HepG2 (cell line): ENCODE results near the gene ANP32A. TPM values are rescaled to one million over a fixed set of nuclear protein-coding genes. Genes with fewer than 3 reads are reported as not detected.

Experiments used
- ATAC-seq: fragments of 200-7000 bp; cut with Tn5 transposase; 3 replicates; pipeline ENCODE4 v1.9.1; 2020; ENCODE audit warnings: mild to moderate bottlenecking, moderate library complexity
- BruUV-seq: library from RNA; stranded (reverse); fragments of 400-500 nt; replicated peaks from 2 replicates; lab custom pipeline; 2021; lab: Mats Ljungman, UMichigan
- CTCF ChIA-PET: fragments of 300-600 bp; formaldehyde crosslinking; extraction: SDS; loops from one replicate; lab custom pipeline; 2021; ENCODE audit warnings: low total read pairs, inconsistent platforms, low intra/inter-chr PET ratio; lab: Yijun Ruan, JAX
- POLR2A ChIA-PET: fragments of 350-600 bp; sonication (Branson Sonifier 250); formaldehyde crosslinking; loops from one replicate; lab custom pipeline; 2020; ENCODE audit warnings: antibody characterized with exemption, inconsistent platforms; lab: Yijun Ruan, JAX
- DNase-seq: peaks from one replicate; pipeline ENCODE4 v3.0.0-alpha.2; 2015; ENCODE audit warnings: low spot score
- FAIRE-seq: peaks from 3 replicates; lab custom pipeline; 2011; peaks lifted over from hg19 to GRCh38; lab: Jason Lieb, UNC
- H2AFZ ChIP-seq: one replicate; pipeline ENCODE4 v1.6.1; 2011; ENCODE audit warnings: low read length, inconsistent platforms
- H3K27ac ChIP-seq: fragments of 300-600 bp; 3 replicates; pipeline ENCODE4 v1.8.0; 2011; ENCODE audit warnings: mixed run types, mild to moderate bottlenecking, mixed read lengths, low read length, inconsistent platforms; ENCODE audit not compliant: insufficient read depth; ENCODE audit errors: extremely low read length
- H3K27me3 ChIP-seq, 2 experiments: fragments of 200-600 bp in 1 of 2; 2 replicates in 1 of 2; 3 replicates in 1 of 2; pipeline versions ENCODE4 v1.6.0 to v1.8.0; 2011; ENCODE audit warnings: low read length in 2 of 2, mild to moderate bottlenecking in 2 of 2, moderate library complexity in 2 of 2, inconsistent platforms in 1 of 2; ENCODE audit not compliant: insufficient read depth in 2 of 2, control insufficient read depth in 1 of 2
- H3K36me3 ChIP-seq, 2 experiments: fragments of 200-600 bp in 1 of 2; replicated peaks in 1 of 2; 2 replicates in 1 of 2; 3 replicates in 1 of 2; pipeline versions ENCODE4 v1.5.1 to v1.8.0; 2011; ENCODE audit warnings: low read length in 2 of 2, inconsistent platforms in 1 of 2; ENCODE audit not compliant: insufficient read depth in 2 of 2, control insufficient read depth in 1 of 2
- H3K4me1 ChIP-seq: 2 replicates; pipeline ENCODE4 v1.5.1; 2012; ENCODE audit warnings: low read length, inconsistent platforms; ENCODE audit not compliant: insufficient read depth
- H3K4me2 ChIP-seq: 2 replicates; pipeline ENCODE4 v1.6.0; 2011; ENCODE audit warnings: low read depth, low read length, inconsistent platforms
- H3K4me3 ChIP-seq, 3 experiments: fragments of 200-600 bp in 1 of 3; sonication (generic), shearing (Covaris generic) in 1 of 3; replicated peaks in 1 of 3; 2 replicates each; pipeline ENCODE4 v1.5.1; 2011 to 2016; ENCODE audit warnings: low read length in 3 of 3, inconsistent platforms in 2 of 3, low read depth in 2 of 3, mild to moderate bottlenecking in 2 of 3, control low read depth in 1 of 3, mixed read lengths in 1 of 3; ENCODE audit not compliant: insufficient read depth in 1 of 3
- H3K79me2 ChIP-seq: one replicate; pipeline ENCODE4 v1.6.1; 2011; ENCODE audit warnings: low read length, inconsistent platforms; ENCODE audit not compliant: insufficient read depth
- H3K9ac ChIP-seq: 2 replicates; pipeline ENCODE4 v1.6.0; 2011; ENCODE audit warnings: mild to moderate bottlenecking, low read depth, low read length, inconsistent platforms; ENCODE audit not compliant: insufficient read depth
- H3K9me3 ChIP-seq: 2 replicates; pipeline ENCODE4 v1.5.1; 2012; ENCODE audit warnings: mild to moderate bottlenecking, low read length
- H4K20me1 ChIP-seq: 2 replicates; pipeline ENCODE4 v1.6.0; 2011; ENCODE audit warnings: inconsistent platforms, mild to moderate bottlenecking, low read length, moderate library complexity; ENCODE audit not compliant: insufficient read depth
- ATF5 ChIP-seq: sonication (generic); formaldehyde crosslinking; IDR thresholded peaks from 2 replicates; pipeline ENCODE4 v1.4.0; 2020; ENCODE audit warnings: mild to moderate bottlenecking, low read depth, missing genetic modification reagents
- DR1 ChIP-seq: sonication (generic); formaldehyde crosslinking; IDR thresholded peaks from 2 replicates; pipeline ENCODE4 v1.8.0; 2021; ENCODE audit warnings: mild to moderate bottlenecking, missing genetic modification reagents, inconsistent platforms
- HOXA3 ChIP-seq: sonication (generic); formaldehyde crosslinking; IDR thresholded peaks from 2 replicates; pipeline ENCODE4 v1.5.0; 2020; ENCODE audit warnings: missing genetic modification reagents
- JUND ChIP-seq: sonication (generic); formaldehyde crosslinking; IDR thresholded peaks from 2 replicates; pipeline ENCODE4 v1.8.0; 2022; ENCODE audit warnings: mild to moderate bottlenecking, missing genetic modification reagents
- KMT2A ChIP-seq: sonication (generic); formaldehyde crosslinking; IDR thresholded peaks from 2 replicates; pipeline ENCODE4 v1.4.0; 2020; ENCODE audit warnings: missing genetic modification reagents
- NFKB2 ChIP-seq: sonication (generic); formaldehyde crosslinking; IDR thresholded peaks from 2 replicates; pipeline ENCODE4 v1.4.0; 2020; ENCODE audit warnings: missing genetic modification reagents, borderline replicate concordance
- PITX1 ChIP-seq: sonication (generic); formaldehyde crosslinking; IDR thresholded peaks from 2 replicates; pipeline ENCODE4 v1.5.1; 2020; ENCODE audit warnings: mild to moderate bottlenecking, missing genetic modification reagents
- SP140L ChIP-seq: sonication (generic); formaldehyde crosslinking; IDR thresholded peaks from 2 replicates; pipeline ENCODE4 v1.4.0; 2020; ENCODE audit warnings: missing genetic modification reagents, borderline replicate concordance
- THAP7 ChIP-seq: sonication (generic); formaldehyde crosslinking; IDR thresholded peaks from 2 replicates; pipeline ENCODE4 v1.8.1; 2023; ENCODE audit warnings: mild to moderate bottlenecking, missing genetic modification reagents
- ZBTB3 ChIP-seq: sonication (generic); formaldehyde crosslinking; IDR thresholded peaks from 2 replicates; pipeline ENCODE4 v1.4.0; 2020; ENCODE audit warnings: low read depth, mild to moderate bottlenecking, moderate library complexity, missing genetic modification reagents, borderline replicate concordance
- ZBTB43 ChIP-seq: sonication (generic); formaldehyde crosslinking; conservative IDR thresholded peaks from 2 replicates; pipeline ENCODE4 v1.4.0; 2020; ENCODE audit warnings: missing genetic modification reagents
- ZKSCAN8 ChIP-seq: IDR thresholded peaks from 2 replicates; pipeline ENCODE4 v1.6.1; 2016; ENCODE audit warnings: borderline replicate concordance, missing genetic modification reagents, missing compliant biosample characterization
- ZNF230 ChIP-seq: sonication (generic); formaldehyde crosslinking; IDR thresholded peaks from 2 replicates; pipeline ENCODE4 v1.4.0; 2020; ENCODE audit warnings: mild to moderate bottlenecking, missing genetic modification reagents
- ZNF780A ChIP-seq: sonication (generic); formaldehyde crosslinking; IDR thresholded peaks from 2 replicates; pipeline ENCODE4 v1.8.0; 2022; ENCODE audit warnings: mild to moderate bottlenecking, missing genetic modification reagents, moderate library complexity
- ZNF891 ChIP-seq: sonication (generic); formaldehyde crosslinking; IDR thresholded peaks from 2 replicates; pipeline ENCODE4 v1.5.0; 2020; ENCODE audit warnings: mild to moderate bottlenecking, missing genetic modification reagents
- WGBS: methylation state at CpG from one replicate; pipeline ENCODE4 v1.1.6; 2017; ENCODE audit warnings: low lambda C conversion rate; 5-methylcytosine and 5-hydroxymethylcytosine counted together
- in situ Hi-C: cut with HindIII; loops from 2 replicates; pipeline ENCODE4 v1.10.0; 2017; ENCODE audit warnings: low pct_unique_long_range_greater_than_20kb; ENCODE audit not compliant: extremely low pct_ligation_motif_present
- intact Hi-C: fragments of 100-400 bp; cut with micrococcal nuclease; formaldehyde crosslinking; loops from one replicate; pipeline ENCODE4 v1.10.0; 2022; ENCODE audit not compliant: unreplicated experiment
- polyA plus RNA-seq, 8 experiments: library from polyadenylated mRNA; depleted of rRNA in 3 of 8; stranded (reverse) in 7 of 8; unstranded in 1 of 8; fragments of >200 nt; fragmentation: Illumina TruSeq in 4 of 8; extraction: Trizol in 4 of 8; gene quantifications; 2 replicates each; pipeline versions ENCODE4 v1.2.1 to v1.2.3, GENCODE V29; 2011 to 2016; ENCODE audit warnings: low read depth in 4 of 8, missing spikeins in 1 of 8, mixed read lengths in 1 of 8; ENCODE audit not compliant: insufficient read depth in 1 of 8
- total RNA-seq, 5 experiments: library from RNA; depleted of rRNA; stranded (reverse); fragments of >200 nt; fragmentation: Illumina TruSeq; extraction: Trizol; gene quantifications; 2 replicates each; pipeline ENCODE4 v1.2.3, GENCODE V29; 2016; ENCODE audit warnings: low read depth in 1 of 5
- TF ChIP-seq, protein P1 (sequence below): sonication (generic); formaldehyde crosslinking; IDR thresholded peaks from 2 replicates; pipeline ENCODE4 v1.4.0; 2020; ENCODE audit warnings: missing genetic modification reagents
- TF ChIP-seq, protein P2 (sequence below): sonication (generic); formaldehyde crosslinking; IDR thresholded peaks from 2 replicates; pipeline ENCODE4 v1.5.0; 2020; ENCODE audit warnings: missing genetic modification reagents
- TF ChIP-seq, protein P3 (sequence below): sonication (generic); formaldehyde crosslinking; IDR thresholded peaks from 2 replicates; pipeline ENCODE4 v1.9.0; 2021; ENCODE audit warnings: missing genetic modification reagents, borderline replicate concordance

The ANP32A gene
- total and polyA plus RNA-seq, 2 of the 13 experiments (the other 11 are each of a cell fraction or from before 2014, with no cell fraction given), result 60.6 to 206 TPM

DNA sequence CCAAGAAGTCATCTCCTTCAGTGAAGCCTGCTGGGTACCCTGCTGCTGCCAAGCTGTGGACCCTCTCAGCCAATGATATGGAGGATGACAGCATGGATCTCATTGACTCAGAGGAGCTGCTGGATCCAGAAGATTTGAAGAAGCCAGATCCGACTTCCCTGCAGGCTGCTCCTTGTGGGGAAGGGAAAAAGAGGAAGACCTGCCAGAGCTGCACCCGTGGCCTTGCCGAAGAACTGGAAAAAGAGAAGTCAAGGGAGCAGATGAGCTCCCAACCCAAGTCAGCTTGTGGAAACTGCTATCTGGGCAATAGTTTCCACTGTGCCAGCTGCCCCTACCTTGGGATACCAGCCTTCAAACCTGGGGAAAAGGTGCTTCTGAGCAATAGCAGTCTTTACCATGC lies 13.7 kb upstream of the ANP32A start:
- 66% methylated on average over 3 of the region's 3 CpGs for WGBS
- no peak for ATAC-seq
- Histone ChIP-seq H3K4me1 (no peaks in the 10 kb centered on the region), H4K20me1 (no peaks in the 10 kb centered on the region), H3K27ac (no peak overlapping the region), H3K9ac (no peak overlapping the region), H2AFZ (no peak overlapping the region), H3K27me3 (peaks cover 2 to 18% of the 10 kb centered on the region in 2 experiments; a peak in 2 of 5 replicates), H3K4me2 (no peak overlapping the region), H3K79me2 (no peaks in the 10 kb centered on the region), H3K9me3 (peaks cover 8% of the 10 kb centered on the region), H3K36me3 (no peaks in the 10 kb centered on the region), H3K4me3 (no peak overlapping the region)
- CTCF ChIA-PET, result no interaction called here
- TF ChIP-seq, protein P1, sequence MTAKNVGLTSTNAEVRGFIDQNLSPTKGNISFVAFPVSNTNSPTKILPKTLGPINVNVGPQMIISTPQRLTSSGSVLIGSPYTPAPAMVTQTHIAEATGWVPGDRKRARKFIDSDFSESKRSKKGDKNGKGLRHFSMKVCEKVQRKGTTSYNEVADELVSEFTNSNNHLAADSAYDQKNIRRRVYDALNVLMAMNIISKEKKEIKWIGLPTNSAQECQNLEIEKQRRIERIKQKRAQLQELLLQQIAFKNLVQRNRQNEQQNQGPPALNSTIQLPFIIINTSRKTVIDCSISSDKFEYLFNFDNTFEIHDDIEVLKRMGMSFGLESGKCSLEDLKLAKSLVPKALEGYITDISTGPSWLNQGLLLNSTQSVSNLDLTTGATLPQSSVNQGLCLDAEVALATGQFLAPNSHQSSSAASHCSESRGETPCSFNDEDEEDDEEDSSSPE (CRISPR knock-in tag), result no peak
- no peak for TF ChIP-seq ZBTB3
- no peak for TF ChIP-seq HOXA3
- TF ChIP-seq, protein P2, sequence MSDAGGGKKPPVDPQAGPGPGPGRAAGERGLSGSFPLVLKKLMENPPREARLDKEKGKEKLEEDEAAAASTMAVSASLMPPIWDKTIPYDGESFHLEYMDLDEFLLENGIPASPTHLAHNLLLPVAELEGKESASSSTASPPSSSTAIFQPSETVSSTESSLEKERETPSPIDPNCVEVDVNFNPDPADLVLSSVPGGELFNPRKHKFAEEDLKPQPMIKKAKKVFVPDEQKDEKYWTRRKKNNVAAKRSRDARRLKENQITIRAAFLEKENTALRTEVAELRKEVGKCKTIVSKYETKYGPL, result no peak
- no peak for TF ChIP-seq SP140L
- TF ChIP-seq, protein P3, sequence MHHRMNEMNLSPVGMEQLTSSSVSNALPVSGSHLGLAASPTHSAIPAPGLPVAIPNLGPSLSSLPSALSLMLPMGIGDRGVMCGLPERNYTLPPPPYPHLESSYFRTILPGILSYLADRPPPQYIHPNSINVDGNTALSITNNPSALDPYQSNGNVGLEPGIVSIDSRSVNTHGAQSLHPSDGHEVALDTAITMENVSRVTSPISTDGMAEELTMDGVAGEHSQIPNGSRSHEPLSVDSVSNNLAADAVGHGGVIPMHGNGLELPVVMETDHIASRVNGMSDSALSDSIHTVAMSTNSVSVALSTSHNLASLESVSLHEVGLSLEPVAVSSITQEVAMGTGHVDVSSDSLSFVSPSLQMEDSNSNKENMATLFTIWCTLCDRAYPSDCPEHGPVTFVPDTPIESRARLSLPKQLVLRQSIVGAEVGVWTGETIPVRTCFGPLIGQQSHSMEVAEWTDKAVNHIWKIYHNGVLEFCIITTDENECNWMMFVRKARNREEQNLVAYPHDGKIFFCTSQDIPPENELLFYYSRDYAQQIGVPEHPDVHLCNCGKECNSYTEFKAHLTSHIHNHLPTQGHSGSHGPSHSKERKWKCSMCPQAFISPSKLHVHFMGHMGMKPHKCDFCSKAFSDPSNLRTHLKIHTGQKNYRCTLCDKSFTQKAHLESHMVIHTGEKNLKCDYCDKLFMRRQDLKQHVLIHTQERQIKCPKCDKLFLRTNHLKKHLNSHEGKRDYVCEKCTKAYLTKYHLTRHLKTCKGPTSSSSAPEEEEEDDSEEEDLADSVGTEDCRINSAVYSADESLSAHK (CRISPR knock-in tag), result no peak
- TF ChIP-seq ZNF230 (CRISPR knock-in tag), result no peak
- TF ChIP-seq KMT2A (CRISPR knock-in tag), result no peak
- TF ChIP-seq ZNF780A, result no peak
- TF ChIP-seq ZBTB43 (CRISPR knock-in tag), result no peak
- no peak for TF ChIP-seq ATF5
- no peak for TF ChIP-seq THAP7 (CRISPR knock-in tag)
- TF ChIP-seq NFKB2 (CRISPR knock-in tag), result no peak
- TF ChIP-seq JUND (CRISPR knock-in tag), result no peak
- no peak for TF ChIP-seq ZKSCAN8 (CRISPR knock-in tag)
- TF ChIP-seq DR1, result no peak
- no peak for TF ChIP-seq PITX1 (CRISPR knock-in tag)
- TF ChIP-seq ZNF891 (CRISPR knock-in tag), result no peak
- no peak for FAIRE-seq
- intact Hi-C loops (no loop called here), in situ Hi-C loops (no loop called here)
- POLR2A ChIA-PET, result no interaction called here
- DNase-seq, result no peak
- BruUV-seq, result no TSS peak
